Stimulated activated CD4-positive, alpha-beta T cell treated with anti-CD3 and anti-CD28 coated beads, Interleukin-4, amount 100 ng/mL, for 4 hours (primary cell): ENCODE data around the gene KRT38.

Experiments
- DNase-seq, 2 experiments: peaks; one replicate each; pipeline ENCODE4 v3.0.0-alpha.2; 2020

The KRT38 gene

GRCh38 chr17:41393826-41394225 lies 47.0 kb downstream of the KRT38 start:
- DNase-seq: no peak

GRCh38 chr17:41393294-41393693 lies 47.5 kb downstream of the KRT38 start:
- DNase-seq: no peak

DNA sequence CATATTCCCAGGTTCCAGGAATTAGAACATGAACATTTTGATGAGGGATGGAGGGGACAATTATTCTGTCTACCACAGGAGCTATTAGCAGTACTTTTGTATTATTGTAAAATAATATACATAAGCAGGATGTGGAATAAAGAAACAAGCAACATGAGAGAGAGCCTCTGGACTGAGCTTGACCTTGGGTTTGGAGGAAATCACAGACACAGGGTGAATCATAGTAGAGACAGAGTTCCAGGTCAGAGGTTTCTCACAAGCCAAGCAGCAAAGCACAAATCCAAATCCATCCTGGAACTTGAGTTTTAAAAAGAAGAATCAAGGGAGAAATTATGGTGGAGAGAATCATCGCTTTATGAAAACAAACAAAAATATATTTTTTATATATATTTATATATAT lies 48.5 kb downstream of the KRT38 start:
- DNase-seq: no peak

DNA sequence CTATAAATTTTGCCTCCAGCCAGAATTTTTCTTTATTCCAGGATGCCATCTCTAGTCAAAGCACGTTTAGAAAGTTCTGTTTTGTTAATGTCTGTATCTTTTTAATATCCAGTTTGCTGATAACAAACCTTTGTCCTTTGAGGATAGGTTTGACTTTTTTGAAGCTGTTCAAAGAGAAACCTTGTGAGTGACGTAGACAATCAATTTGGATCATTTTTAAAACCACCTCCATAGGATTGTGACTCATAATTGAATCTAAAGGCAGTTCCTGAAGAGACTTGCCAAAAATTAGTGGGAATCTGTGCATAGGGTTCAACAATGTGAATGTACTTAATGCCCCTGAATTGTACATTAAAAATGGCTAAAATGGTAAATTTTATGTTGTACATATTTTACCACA lies 49.2 kb downstream of the KRT38 start:
- no peak for DNase-seq

DNA sequence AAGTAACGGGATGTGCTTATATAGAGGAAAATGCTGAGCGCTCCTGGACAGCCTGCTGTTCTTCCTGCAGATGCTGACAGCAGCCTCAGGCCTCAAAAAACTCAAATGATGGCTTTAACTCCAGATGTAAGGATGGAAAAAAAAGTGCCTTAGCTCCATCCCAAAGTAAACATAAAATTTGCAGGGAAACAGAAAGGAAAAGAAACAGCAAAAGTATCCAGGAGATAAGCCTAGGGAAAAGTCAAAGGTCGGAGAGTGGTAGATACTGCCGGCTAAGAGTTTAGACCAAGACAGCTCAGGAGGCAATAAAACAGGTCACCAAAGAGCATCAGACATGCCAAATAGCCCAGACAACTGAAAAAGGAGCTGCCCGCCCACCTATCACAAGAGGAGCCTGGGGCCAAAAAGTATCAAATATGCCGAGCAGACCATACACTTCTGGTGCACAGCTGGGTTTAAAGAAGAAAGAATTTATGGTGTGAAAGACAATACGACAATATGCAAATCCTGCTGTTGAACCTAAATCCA lies 50.3 kb downstream of the KRT38 start:
- no peak for DNase-seq

GRCh38 chr17:41387670-41388069 lies 53.1 kb downstream of the KRT38 start:
- no peak for DNase-seq

GRCh38 chr17:41386227-41386626 lies 54.6 kb downstream of the KRT38 start:
- no peak for DNase-seq
